ENCODE measurements around the gene PCNX2. TPM values are rescaled to one million over a fixed set of nuclear protein-coding genes. Genes with fewer than 3 reads are reported as not detected.

Gene PCNX2
- total and polyA plus RNA-seq, 2 of the 8 experiments (the other 6 are each of a cell fraction or from before 2014, with no cell fraction given): 46.1 to 57.6 TPM

GRCh38 chr1:232978091-232978634, 317.4 kb downstream of the PCNX2 start:
- H2BK12ac ChIP-seq (ENCODE audit: low read depth, low read length): no peak overlapping the region
- no peaks in the 10 kb centered on the region for H3K4me1 ChIP-seq (replicated peaks in 1 of 4; ENCODE audit: control insufficient read depth in 3 of 4, insufficient read depth in 4 of 4, low read length in 3 of 4)
- H3K36me3 ChIP-seq (ENCODE audit: control insufficient read depth in 2 of 4, insufficient read depth in 4 of 4, low read length in 3 of 4): peaks cover 3 to 24% (median 13%) of the 10 kb centered on the region in 4 experiments; a peak in 6 of 8 replicates
- no peak overlapping the region for H2BK5ac ChIP-seq (ENCODE audit: low read depth, low read length)
- peaks cover 1 to 3% of the 10 kb centered on the region in 2 experiments for H4K20me1 ChIP-seq (replicated peaks in 1 of 2; ENCODE audit: control insufficient read depth in 1 of 2, insufficient read depth in 2 of 2, low read length in 2 of 2)
- H3K4me3 ChIP-seq (ENCODE audit: extremely low read depth in 1 of 4, insufficient read depth in 2 of 4, low read depth in 3 of 4, low read length in 4 of 4): no peak overlapping the region
- no peak overlapping the region for H3K9ac ChIP-seq (replicated peaks in 1 of 4; ENCODE audit: extremely low read depth in 1 of 4, low read depth in 3 of 4, low read length in 3 of 4)
- no peak overlapping the region for H4K5ac ChIP-seq (ENCODE audit: insufficient read length, low read depth, low read length)
- WGBS, 2 experiments (ENCODE audit: extremely low coverage in 1 of 2, insufficient coverage in 1 of 2, insufficient read length in 1 of 2, insufficient replicate concordance in 2 of 2, low coverage in 1 of 2, low lambda C conversion rate in 2 of 2, missing lambda C conversion rate in 1 of 2): 92% methylated on average over 7 of the region's 8 CpGs; no CpG with 5 or more reads in 1 of the 2 experiments
- no peaks in the 10 kb centered on the region; the same call in 1 of the 2 replicates for H3K79me1 ChIP-seq (ENCODE audit: low read depth, low read length)
- no peak overlapping the region for H3K4ac ChIP-seq (replicated peaks; ENCODE audit: insufficient read length, low read depth, low read length)
- FAIRE-seq (no peak), DNase-seq (ENCODE audit: low read depth in 1 of 2, low spot score in 2 of 2) (no peak)
- H3K79me2 ChIP-seq (ENCODE audit: control insufficient read depth in 1 of 2, insufficient read depth in 2 of 2, low read length in 2 of 2): no peaks in the 10 kb centered on the region
- H2BK120ac ChIP-seq (replicated peaks; ENCODE audit: low read depth, low read length): no peak overlapping the region
- H3K23me2 ChIP-seq (ENCODE audit: low read depth, low read length): no peaks in the 10 kb centered on the region
- no peak overlapping the region for H3K27ac ChIP-seq (ENCODE audit: low read depth, low read length)
- H2AFZ ChIP-seq (ENCODE audit: low read length): no peak overlapping the region
- no peak overlapping the region for H3K4me2 ChIP-seq (ENCODE audit: insufficient read depth in 1 of 2, low read depth in 2 of 2, low read length in 2 of 2)
- no peak overlapping the region for H2BK20ac ChIP-seq (ENCODE audit: low read length)
- H4K91ac ChIP-seq (replicated peaks; ENCODE audit: insufficient read length, low read length): no peak overlapping the region
- no peak overlapping the region for H3K14ac ChIP-seq (ENCODE audit: insufficient read length)
- H3K56ac ChIP-seq (replicated peaks; ENCODE audit: insufficient read length, low read depth, low read length): no peak overlapping the region
- H3K18ac ChIP-seq (ENCODE audit: extremely low read depth, low read length): no peak overlapping the region
- no peaks in the 10 kb centered on the region for H3K27me3 ChIP-seq (replicated peaks in 1 of 4; ENCODE audit: control insufficient read depth in 3 of 4, extremely low read depth in 1 of 4, insufficient read depth in 3 of 4, low read length in 3 of 4)
- H4K8ac ChIP-seq (ENCODE audit: extremely low read depth, insufficient read depth, low read length): no peak overlapping the region
- H3K9me3 ChIP-seq (ENCODE audit: insufficient read depth in 2 of 2, low read depth in 1 of 2, low read length in 1 of 2): no peaks in the 10 kb centered on the region
- no peak overlapping the region for H3K23ac ChIP-seq (ENCODE audit: insufficient read length)
- ChIA-PET POLR2A (ENCODE audit: partially characterized antibody) (no interaction called here), CTCF (ENCODE audit: partially characterized antibody) (interaction anchor here (0.8 to 1.1 kb wide), 2 partner anchors 12 to 23 kb away, joined by 3 read pairs; no protein-coding TSS in a partner anchor)
- H2BK15ac ChIP-seq (ENCODE audit: low read length): no peak overlapping the region
- no peak overlapping the region for H2AK5ac ChIP-seq (ENCODE audit: low read depth, low read length)
- TF ChIP-seq CHD2 (IDR thresholded peaks at IDR 0.05; ENCODE audit: low read length): no peak
- no peak for TF ChIP-seq NRF1 (IDR thresholded peaks at IDR 0.05; ENCODE audit: low read depth, low read length)
- no peak for TF ChIP-seq SIN3A (conservative IDR thresholded peaks at IDR 0.05 in 1 of 2, IDR thresholded peaks at IDR 0.05 in 1 of 2; ENCODE audit: low read depth in 1 of 2, low read length in 2 of 2)
- no peak for TF ChIP-seq EP300 (IDR thresholded peaks at IDR 0.05; ENCODE audit: borderline replicate concordance in 1 of 2, low read depth in 2 of 2, low read length in 2 of 2)
- TF ChIP-seq POU5F1 (IDR thresholded peaks at IDR 0.05; ENCODE audit: low read depth, low read length): no peak
- no peak for TF ChIP-seq USF2 (IDR thresholded peaks at IDR 0.05; ENCODE audit: low read length)
- TF ChIP-seq ZNF274 (IDR thresholded peaks at IDR 0.05; ENCODE audit: borderline replicate concordance, extremely low read depth, low read length): no peak
